Upper lobe of right lung (tissue), 1 donor: Measurements from ENCODE around the gene NDRG3. TPM values are rescaled to one million over a fixed set of nuclear protein-coding genes. Genes with fewer than 3 reads are reported as not detected.

Source experiments
- ATAC-seq: fragments of 200-7000 bp; cut with Tn5 transposase; one replicate; pipeline ENCODE4 v1.9.1; 2020; ENCODE audit warnings: mild to moderate bottlenecking, moderate library complexity
- DNase-seq: peaks from one replicate; pipeline ENCODE4 v3.0.0-alpha.2; 2020
- H3K27ac ChIP-seq: fragments of 200-600 bp; one replicate; pipeline ENCODE4 v1.8.0; 2022
- H3K27me3 ChIP-seq: fragments of 200-600 bp; one replicate; pipeline ENCODE4 v1.8.0; 2022; ENCODE audit warnings: mild to moderate bottlenecking
- H3K36me3 ChIP-seq: fragments of 200-600 bp; one replicate; pipeline ENCODE4 v1.8.0; 2022
- H3K4me1 ChIP-seq: fragments of 200-600 bp; one replicate; pipeline ENCODE4 v1.8.0; 2022
- H3K4me3 ChIP-seq: fragments of 200-600 bp; one replicate; pipeline ENCODE4 v1.8.0; 2022; ENCODE audit warnings: mild to moderate bottlenecking
- H3K9me3 ChIP-seq: fragments of 200-600 bp; one replicate; pipeline ENCODE4 v1.8.0; 2022
- intact Hi-C: fragments of 100-400 bp; cut with DNase I; formaldehyde crosslinking; loops from one replicate; pipeline ENCODE4 v1.11.0; 2022
- total RNA-seq: library from RNA; stranded (reverse); fragmentation: NEBNext Ultra II Directional; extraction: Animal tissue kit (Norgen Biotek cat#: 25700); gene quantifications from one replicate; pipeline ENCODE4 v1.2.1, GENCODE V29; 2021
- TF ChIP-seq, protein P1 (sequence below): fragments of 200-600 bp; IDR thresholded peaks from one replicate; pipeline ENCODE4 v1.8.0; 2022; ENCODE audit warnings: antibody characterized with exemption
- donor health status: DM: no; HTN: yes; CAD: no; lungs with severe emphysema.

Gene NDRG3
- total RNA-seq, 1 donor from 2014 or later = 30.3 TPM

DNA sequence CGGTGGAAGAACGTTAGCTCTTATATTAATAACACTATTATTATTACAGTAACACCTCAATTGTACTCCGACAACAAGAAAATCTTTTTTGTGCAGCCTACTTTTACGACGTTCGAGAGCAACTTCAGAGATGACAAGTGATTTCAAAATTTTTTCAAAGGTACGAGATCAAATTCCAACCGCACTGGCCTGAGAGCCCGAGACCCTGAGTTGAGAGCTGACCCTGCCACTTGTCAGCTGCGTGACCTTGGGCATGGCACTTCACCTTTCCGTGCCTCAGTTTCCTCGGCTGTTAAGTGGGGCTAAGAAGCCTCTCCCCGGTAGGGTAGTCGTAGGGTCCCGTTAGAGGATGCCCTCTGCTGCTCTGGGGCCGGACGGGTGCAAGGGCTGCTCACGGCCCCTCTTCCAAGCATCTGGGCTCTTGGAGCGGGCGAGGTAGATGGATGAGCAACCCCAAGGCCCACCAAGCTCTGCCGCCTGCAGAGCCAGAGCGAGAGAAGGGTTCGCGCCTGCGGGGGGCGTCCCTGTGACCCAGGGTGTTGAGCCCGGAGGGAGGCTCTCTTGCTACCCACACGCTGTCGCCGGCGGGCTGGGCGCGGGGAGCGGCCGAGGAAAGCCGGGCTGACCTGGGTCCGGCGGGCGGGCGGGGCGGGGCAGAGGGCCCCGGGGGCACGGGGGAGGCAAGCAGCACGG, 510 bp downstream of the NDRG3 start:
- H3K9me3 ChIP-seq = no peaks in the 10 kb centered on the region
- DNase-seq (no peak), ATAC-seq (peak; percentile 43)
- peaks cover 10% of the 10 kb centered on the region for H3K4me1 ChIP-seq
- H3K36me3 ChIP-seq = no peaks in the 10 kb centered on the region
- H3K27me3 ChIP-seq = no peaks in the 10 kb centered on the region
- TF ChIP-seq, protein P1, sequence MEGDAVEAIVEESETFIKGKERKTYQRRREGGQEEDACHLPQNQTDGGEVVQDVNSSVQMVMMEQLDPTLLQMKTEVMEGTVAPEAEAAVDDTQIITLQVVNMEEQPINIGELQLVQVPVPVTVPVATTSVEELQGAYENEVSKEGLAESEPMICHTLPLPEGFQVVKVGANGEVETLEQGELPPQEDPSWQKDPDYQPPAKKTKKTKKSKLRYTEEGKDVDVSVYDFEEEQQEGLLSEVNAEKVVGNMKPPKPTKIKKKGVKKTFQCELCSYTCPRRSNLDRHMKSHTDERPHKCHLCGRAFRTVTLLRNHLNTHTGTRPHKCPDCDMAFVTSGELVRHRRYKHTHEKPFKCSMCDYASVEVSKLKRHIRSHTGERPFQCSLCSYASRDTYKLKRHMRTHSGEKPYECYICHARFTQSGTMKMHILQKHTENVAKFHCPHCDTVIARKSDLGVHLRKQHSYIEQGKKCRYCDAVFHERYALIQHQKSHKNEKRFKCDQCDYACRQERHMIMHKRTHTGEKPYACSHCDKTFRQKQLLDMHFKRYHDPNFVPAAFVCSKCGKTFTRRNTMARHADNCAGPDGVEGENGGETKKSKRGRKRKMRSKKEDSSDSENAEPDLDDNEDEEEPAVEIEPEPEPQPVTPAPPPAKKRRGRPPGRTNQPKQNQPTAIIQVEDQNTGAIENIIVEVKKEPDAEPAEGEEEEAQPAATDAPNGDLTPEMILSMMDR = no peak
- intact Hi-C loops = no loop called here
- H3K27ac ChIP-seq = peak overlapping the region; percentile 36
- H3K4me3 ChIP-seq = peak overlapping the region; percentile 90

DNA sequence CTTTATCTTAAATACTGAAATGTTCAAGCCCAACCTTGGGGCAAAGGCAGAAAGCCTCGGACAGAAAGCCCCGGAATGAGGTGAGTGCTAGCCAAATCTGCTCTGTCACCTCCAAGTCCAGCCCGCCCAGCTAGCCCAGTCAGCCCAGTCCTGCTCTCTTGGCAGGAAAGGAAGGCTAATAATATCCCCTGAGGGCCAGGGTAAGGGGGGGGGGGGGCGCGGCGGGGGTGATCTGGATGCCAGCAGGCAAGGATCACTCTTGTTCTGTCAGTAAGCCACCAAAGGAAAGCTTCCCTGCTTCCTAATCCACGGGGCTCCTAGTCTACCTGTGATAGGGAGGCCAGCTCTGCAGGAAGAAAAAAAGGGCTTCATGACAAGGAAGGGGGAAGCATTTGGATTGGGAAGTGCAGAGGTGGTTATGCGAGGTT, 1.1 kb downstream of the NDRG3 start:
- Histone ChIP-seq H3K27ac (no peak overlapping the region), H3K36me3 (no peaks in the 10 kb centered on the region), H3K4me3 (peak overlapping the region; percentile 90), H3K4me1 (peaks cover 10% of the 10 kb centered on the region), H3K27me3 (no peaks in the 10 kb centered on the region), H3K9me3 (no peaks in the 10 kb centered on the region)
- ATAC-seq = peak; percentile 41
- TF ChIP-seq, protein P1 = no peak
- intact Hi-C loops = no loop called here
- DNase-seq = no peak

DNA sequence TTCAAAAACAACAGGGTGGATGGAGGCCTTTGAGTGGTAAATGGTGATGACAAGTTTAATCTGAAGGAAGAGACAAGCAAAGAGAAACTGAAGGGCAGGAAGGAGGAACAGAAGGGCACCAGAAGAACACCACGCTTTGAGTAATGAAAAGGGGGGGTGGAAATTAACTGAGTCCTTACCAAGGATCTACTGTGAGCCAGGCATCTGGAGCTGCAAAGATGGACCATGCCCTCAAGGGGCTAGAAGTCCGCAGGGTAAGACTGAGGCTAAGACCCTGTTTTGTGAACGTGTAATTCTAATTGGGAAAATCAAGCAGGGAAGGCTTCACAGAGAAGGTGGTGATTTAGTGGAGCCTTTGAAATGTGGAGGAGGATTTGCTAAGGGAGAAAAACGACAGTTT, 1.6 kb downstream of the NDRG3 start:
- H3K27ac ChIP-seq = no peak overlapping the region
- ATAC-seq (no peak), DNase-seq (no peak)
- no peak overlapping the region for H3K4me3 ChIP-seq
- H3K9me3 ChIP-seq = no peaks in the 10 kb centered on the region
- intact Hi-C loops = no loop called here
- TF ChIP-seq, protein P1 = no peak
- H3K27me3 ChIP-seq = no peaks in the 10 kb centered on the region
- H3K36me3 ChIP-seq = no peaks in the 10 kb centered on the region
- peaks cover 10% of the 10 kb centered on the region for H3K4me1 ChIP-seq

DNA sequence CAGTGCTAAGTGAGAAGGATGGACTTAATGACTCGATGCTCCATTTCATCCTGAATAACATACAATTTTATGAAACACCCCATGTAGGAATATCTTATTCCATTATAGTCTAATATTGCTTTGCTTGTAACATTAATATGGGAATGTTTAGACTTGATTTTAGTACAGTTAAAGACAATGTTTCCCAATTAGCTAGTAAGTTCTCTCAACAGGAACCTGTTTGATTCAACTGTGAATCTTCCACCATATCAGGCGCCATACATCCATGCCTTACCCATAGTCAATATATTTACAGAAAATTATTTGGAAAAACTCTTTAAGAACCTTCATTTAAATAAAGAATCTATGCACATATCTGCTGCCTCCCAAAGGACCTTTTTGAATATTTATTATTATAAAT, 3.3 kb downstream of the NDRG3 start:
- ATAC-seq = no peak
- no peak overlapping the region for H3K27ac ChIP-seq
- no peak for DNase-seq
- TF ChIP-seq, protein P1 = no peak
- intact Hi-C loops = no loop called here
- H3K27me3 ChIP-seq = no peaks in the 10 kb centered on the region
- peaks cover 10% of the 10 kb centered on the region for H3K4me1 ChIP-seq
- no peak overlapping the region for H3K4me3 ChIP-seq
- no peaks in the 10 kb centered on the region for H3K36me3 ChIP-seq
- no peaks in the 10 kb centered on the region for H3K9me3 ChIP-seq

DNA sequence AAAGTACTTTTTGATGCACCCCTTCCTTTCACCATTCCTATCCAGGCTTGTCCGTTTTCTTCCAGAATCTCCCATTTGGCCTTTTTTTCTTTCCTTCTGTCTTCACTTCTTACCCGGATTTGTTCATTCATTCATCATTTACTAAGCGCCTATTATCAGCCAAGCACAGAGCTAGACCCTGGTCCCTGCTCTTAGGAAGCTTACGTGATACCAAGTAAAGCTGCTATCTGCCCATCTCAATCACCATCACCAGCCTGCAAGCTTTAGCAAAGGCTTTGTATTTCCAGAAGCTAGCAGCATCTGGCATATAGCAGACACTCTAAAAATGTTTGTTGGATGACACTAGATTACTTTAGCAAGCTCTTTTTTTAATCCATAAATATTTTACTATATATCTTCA, 4.8 kb downstream of the NDRG3 start:
- Histone ChIP-seq H3K4me3 (no peak overlapping the region), H3K36me3 (no peaks in the 10 kb centered on the region), H3K27ac (no peak overlapping the region), H3K9me3 (no peaks in the 10 kb centered on the region), H3K4me1 (peaks cover 10% of the 10 kb centered on the region), H3K27me3 (no peaks in the 10 kb centered on the region)
- TF ChIP-seq, protein P1 = no peak
- DNase-seq = no peak
- ATAC-seq = no peak
- intact Hi-C loops = no loop called here

DNA sequence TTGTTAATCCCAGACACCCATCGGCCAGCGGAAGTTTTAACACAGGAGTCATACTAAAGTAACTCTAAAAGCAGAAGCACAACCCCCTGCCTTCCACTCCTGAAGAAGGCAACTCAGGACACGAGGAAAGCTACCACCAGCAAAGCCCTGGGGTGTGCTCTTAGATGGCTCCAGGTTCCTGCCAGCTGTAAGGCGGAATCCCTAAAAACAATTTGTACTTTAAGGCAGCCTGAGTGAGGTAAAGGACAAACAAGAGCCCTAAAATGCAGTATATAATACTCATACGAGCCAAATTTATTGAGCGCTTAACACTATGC, 8.7 kb downstream of the NDRG3 start:
- DNase-seq = no peak

More for the DNA sequence above, 8.7 kb downstream of the NDRG3 start:
- intact Hi-C loops = no loop called here
- TF ChIP-seq, protein P1 = no peak
- Histone ChIP-seq H3K4me1 (no peaks in the 10 kb centered on the region), H3K27me3 (no peaks in the 10 kb centered on the region), H3K27ac (no peak overlapping the region), H3K9me3 (no peaks in the 10 kb centered on the region), H3K4me3 (no peak overlapping the region), H3K36me3 (no peaks in the 10 kb centered on the region)
- no peak for ATAC-seq
